HEK293 (cell line): ENCODE measurements around the gene CLDN19.

Source experiments
- CTCF ChIP-seq: fragments of 450-650 bp; formaldehyde crosslinking; IDR thresholded peaks from 2 replicates; pipeline ENCODE4 v1.5.1; 2016; ENCODE audit warnings: missing biosample characterization, missing genetic modification characterization
- KLF1 ChIP-seq: fragments of 450-650 bp; formaldehyde crosslinking; IDR thresholded peaks from 2 replicates; pipeline ENCODE4 v1.5.1; 2016; ENCODE audit warnings: missing biosample characterization, missing genetic modification characterization
- ZFP41 ChIP-seq: fragments of 450-650 bp; formaldehyde crosslinking; IDR thresholded peaks from 2 replicates; pipeline ENCODE4 v1.5.1; 2016; ENCODE audit warnings: missing biosample characterization, missing genetic modification characterization, borderline replicate concordance
- ZNF214 ChIP-seq: fragments of 450-650 bp; formaldehyde crosslinking; IDR thresholded peaks from 2 replicates; pipeline ENCODE4 v1.5.1; 2017; ENCODE audit warnings: missing biosample characterization, mild to moderate bottlenecking, missing genetic modification characterization, borderline replicate concordance
- ZNF280D ChIP-seq: fragments of 450-650 bp; formaldehyde crosslinking; IDR thresholded peaks from 2 replicates; pipeline ENCODE4 v1.5.1; 2016; ENCODE audit warnings: missing biosample characterization, missing genetic modification characterization
- ZNF530 ChIP-seq: fragments of 450-650 bp; formaldehyde crosslinking; IDR thresholded peaks from 2 replicates; pipeline ENCODE4 v1.5.1; 2016; ENCODE audit warnings: low read depth, missing biosample characterization, missing genetic modification characterization

- no peak for TF ChIP-seq ZNF530
- TF ChIP-seq CTCF (tag by site-specific recombination) = no peak
- TF ChIP-seq KLF1 (tag by site-specific recombination) = no peak
- no peak for TF ChIP-seq ZNF280D (tag by site-specific recombination)
- no peak for TF ChIP-seq ZNF214 (tag by site-specific recombination)
- no peak for TF ChIP-seq ZFP41
These were observed 50.1 kb downstream of the CLDN19 start for GRCh38 chr1:42689912-42690311.
